NCI-H2227 treated with DMSO at 0.1 percent for 48 hours (cell line): ENCODE results near the gene METTL25B.

Experiments used
- DNase-seq: peaks from one replicate; lab custom pipeline; 2025; lab: John Stamatoyannopoulos, UW

The METTL25B gene

DNA sequence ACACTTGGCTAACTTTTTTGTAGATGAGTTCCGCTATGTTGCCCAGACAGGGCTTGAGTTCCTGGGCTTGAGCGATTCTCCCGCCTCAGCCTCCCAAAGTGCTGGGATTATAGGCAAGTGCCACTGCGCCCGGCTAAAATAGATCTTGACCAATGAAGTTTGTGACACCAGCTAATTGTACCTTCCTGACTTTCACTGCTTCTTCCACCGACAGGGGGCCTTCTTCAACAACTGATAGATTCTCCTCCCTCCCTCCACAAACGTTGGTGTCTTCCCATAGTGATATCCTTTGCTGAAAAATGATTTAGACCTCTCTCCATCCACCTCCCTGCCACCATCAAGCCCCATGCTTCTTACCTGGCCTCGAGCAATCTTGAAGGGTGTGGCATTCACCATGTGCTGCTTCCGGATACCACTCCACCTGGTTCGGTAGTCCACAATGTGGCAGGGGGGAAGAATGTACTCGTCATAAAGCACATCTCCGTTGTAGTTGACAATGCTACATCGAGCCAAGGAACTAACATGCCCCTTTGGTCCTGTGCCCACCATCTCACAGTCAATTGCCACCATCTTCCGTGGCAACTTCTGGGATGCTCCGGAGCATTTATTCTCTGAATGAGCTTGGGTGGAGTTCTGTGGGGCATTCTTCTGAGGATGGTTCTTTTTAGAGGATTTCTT, 1.6 kb upstream of the METTL25B start:
- peak; percentile 47 for DNase-seq

DNA sequence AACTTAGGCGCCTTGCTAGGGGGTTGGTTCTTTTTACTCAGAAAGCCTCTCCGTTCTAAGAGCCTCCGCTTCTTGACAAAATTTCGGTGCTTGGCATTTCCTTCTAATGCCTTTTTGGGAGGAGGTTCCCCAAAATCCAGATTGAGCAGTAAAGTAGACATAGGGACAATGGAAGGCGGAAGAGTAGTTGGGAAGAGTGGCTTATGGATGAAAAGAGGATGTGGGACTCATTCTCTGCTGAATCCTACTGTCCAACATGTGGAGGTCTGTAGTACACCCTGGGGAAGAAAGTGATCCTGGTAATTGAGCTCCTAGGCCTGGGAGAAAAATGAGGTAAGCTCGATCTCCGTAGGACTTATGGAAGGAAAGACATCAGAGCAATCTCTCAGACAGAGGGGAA, 777 bp upstream of the METTL25B start:
- DNase-seq, result no peak

DNA sequence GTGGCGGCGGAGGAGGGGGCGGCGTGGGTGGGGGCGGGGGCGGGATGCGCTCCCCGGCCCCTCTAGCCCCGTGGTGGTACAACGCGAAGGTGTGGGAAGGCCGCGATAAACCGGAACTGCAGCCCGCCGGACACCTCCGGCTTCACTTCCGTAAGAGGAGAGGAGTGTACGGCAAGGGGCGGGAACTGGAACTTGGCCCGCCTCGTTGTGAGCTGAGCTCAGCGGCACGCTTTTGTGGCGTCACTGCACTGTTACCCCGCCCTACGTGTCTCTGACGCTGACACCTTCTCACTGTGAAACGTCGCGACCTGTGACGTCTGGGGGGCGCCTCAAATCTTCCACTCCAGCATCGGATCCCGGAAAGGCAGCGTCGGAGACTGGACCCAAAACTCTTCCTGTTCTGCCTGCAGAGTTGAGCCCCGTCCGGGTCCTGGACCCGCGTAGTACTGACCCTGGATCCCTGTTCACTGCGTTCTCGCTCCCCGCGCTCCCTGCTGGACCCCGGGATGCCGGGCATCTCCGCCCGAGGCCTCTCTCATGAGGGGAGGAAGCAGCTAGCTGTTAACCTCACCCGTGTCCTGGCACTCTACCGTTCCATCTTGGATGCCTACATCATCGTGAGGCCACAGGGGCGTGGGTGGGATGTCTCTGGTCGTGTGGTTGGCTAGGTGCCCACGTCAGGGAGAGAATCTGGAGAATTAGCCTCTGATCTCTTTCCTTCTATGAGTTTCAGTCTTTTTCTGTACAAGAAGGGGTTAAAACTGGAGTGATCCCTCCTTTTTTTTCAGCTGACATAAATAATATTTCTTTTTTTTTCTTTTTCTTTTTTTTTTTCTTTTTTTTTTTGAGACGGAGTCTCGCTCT, 562 bp downstream of the METTL25B start, which contains the start of gene ISG20L2:
Gene ISG20L2 (minus strand): TSS at position 168 of the 864 bp plus-strand sequence. CDS start 1,114 bp downstream, outside the sequence.
- peak; percentile 96 for DNase-seq

- no peak for DNase-seq
These were observed 5.8 kb downstream of the METTL25B start for GRCh38 chr1:156733989-156734584.

DNA sequence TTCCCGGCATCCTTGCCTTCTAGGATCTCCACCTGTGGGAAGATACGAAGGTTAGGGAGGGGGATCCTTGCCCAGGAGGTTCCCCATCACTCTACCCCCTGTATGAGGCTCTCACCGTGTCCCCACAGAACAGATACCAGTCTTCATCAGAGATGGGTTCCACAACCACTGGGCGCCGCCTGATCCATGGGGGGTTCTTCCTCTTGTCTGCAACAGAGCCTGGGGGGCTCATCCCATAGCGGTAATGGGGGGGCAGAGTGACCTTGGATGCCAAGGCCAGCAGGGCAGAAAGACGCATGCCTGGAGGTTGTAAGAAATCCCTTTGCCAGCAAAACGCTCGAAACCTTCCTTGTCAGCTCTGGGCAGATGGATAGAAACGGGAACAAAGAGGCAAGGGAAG, 10.1 kb downstream of the METTL25B start:
- no peak for DNase-seq

DNA sequence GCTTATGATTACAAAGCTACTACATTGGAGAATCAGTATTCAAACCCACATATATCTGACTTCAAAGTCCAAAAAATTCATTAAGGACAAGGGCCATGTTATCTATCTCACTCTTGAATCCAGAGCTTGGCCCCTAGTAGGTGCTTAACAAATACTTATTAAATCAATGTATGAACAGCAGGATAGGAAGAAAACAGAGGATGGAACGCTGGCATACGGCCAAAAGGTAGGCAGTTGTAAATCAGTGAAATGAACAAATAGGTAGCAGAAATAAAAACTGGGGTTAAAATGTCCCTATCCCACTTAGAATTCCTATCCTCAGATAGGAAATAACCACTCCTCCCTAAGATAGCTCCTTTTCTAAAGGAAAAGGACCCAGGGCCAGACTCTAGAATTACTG, 10.6 kb downstream of the METTL25B start:
- DNase-seq, result no peak

- no peak for DNase-seq
These were observed 12.0 kb downstream of the METTL25B start for GRCh38 chr1:156740237-156740740.

- peak; percentile 99 for DNase-seq
These were observed 12.6 kb downstream of the METTL25B start, which contains the start of gene MRPL24 for GRCh38 chr1:156740741-156741480. Gene MRPL24, minus strand, starts transcription at chr1:156741088. Its CDS starts 2,384 bp downstream, at chr1:156738704.

- DNase-seq, result no peak
These were observed 13.3 kb downstream of the METTL25B start for GRCh38 chr1:156741481-156741983.

DNA sequence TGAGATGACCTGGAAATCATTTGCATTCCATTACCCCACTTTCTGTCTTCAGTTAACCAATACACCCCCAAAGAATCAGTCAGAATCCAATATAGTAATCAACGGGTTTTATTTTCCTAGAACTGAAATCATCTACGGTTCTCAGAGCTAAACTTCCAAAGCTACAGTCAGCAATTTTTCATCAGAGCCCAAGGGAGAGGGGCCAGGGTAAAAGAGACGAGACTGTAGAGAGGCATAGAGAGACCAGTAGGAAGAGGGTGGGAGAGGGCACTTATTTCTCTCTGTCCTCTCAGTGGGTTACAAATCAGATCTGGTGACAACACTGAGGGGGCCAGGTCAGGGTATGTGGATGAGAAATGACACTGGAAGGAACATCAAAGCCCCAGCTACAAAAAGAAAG, 13.7 kb downstream of the METTL25B start:
- no peak for DNase-seq

GRCh38 chr1:156742801-156743200, 14.5 kb downstream of the METTL25B start:
- no peak for DNase-seq

- no peak for DNase-seq
These were observed 15.4 kb downstream of the METTL25B start for GRCh38 chr1:156743367-156744302.

- no peak for DNase-seq
These were observed 16.1 kb downstream of the METTL25B start for GRCh38 chr1:156744344-156744743.

DNA sequence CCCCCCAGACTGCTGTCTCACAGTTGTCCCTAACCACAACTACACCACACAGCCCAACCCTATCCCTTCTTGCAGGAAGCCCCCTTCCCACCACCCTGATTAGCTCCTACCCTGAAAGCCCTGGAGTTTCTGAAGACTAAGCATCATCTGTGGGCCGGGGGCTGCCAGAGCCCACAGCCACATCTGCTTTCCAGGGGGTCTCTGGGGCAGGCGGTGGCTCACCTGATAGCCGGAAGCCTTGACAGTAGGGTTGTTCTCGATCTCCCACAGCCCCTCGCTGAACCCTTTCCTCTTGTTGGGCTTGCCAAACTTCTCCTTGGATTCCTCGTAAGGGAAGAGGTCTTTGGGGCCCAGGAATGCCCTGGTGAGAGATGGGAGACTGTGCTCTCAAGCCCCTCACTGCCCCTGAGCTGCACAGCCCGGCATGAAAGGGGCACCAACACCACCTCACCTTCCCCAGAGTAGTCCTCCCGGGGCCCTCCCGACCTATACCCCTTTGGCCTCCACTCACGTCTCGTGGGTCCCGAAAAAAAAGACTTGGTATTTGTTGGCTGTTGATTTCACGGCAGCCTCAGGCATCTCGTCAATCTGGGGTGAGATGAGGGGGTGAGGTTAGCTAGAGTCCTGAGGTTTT, 16.6 kb downstream of the METTL25B start:
- no peak for DNase-seq

GRCh38 chr1:156745881-156746280, 17.6 kb downstream of the METTL25B start:
- DNase-seq, result no peak

GRCh38 chr1:156746406-156746727, 18.1 kb downstream of the METTL25B start:
- no peak for DNase-seq

DNA sequence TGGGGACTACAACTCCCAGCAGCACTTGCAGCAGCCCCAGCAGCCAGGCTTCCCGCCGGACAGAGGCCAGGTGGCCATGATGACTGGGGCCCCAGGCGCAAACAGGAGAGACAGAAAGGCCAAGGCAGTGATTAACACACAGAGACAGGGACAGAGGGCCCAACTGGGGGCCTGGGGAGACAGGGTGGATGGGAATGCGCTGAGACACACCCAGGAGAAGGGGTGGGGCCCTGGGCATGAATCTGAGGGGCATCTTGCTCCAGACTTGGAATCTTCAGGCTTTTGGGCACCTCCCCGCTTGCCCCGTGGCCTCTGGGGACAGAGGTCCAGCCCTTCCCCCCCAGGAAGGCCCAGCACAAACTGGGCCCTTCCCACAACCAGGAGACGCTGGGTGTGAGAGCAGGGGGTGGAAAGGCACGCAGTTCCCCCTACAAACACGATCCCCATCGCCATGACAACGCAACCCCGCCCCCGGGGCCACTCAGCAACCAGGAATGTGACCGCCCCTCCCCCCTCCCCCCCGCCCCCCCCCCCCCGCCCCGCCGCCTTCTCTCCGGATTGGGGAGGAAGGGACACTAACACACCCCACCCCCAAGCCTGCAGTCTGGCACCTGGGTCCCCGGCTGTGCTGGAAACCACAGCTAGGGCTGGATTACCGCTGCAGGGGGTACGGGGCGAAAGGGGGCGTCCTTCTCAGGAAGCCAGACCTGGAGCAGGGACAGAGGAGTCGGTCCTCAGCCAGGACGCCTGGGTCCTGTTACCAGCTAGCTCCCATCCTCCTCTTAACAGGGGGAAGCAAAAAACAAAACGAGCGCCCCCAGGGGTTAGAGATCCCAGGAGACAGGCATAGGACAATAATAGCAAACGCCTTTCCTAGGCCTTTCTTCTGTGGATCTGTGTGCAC, 18.7 kb downstream of the METTL25B start:
- peak; percentile 83 for DNase-seq

DNA sequence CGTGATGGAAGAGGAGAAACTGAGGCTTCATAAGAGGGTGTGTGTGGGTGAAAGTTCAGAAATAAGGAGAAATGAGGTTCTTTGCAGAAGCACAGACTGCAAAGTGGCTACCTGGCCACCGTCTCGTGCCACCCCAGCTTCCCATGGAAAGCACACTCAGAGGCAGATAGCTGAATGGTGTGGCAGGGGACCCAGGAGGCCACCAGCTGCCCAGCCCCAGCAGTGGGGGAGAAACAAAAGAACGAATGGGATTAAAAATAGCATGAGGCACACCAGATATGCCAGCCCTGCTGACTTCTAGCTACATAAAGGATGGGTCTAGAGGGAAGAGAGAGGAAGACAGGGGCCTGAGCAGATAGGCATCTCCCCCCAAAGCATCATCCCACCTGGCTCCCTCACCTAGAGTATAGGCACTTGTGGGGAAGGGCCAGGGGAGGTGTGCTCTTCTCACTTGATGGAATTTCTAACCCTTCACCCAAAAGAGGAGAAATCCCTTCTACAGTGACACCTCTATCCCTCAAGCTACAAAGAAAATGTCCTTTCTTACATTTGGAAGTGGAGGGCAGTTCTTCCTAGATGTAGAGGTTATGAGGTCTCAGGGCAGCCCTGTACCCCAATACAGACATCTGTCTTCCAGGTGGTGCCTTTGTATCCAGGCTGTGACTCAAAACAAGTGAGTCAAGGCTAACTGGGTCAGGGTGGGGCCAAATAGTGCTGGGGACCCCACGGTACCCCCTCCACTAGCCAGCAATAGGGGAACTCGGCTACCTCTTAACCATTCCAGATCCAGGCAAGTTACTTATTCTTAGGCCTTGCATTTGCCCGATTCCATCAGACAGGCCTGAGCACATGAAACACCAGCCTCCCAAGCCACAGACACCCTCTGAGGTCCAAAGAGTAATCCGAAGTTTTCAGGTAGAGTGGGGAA, 19.7 kb downstream of the METTL25B start:
- DNase-seq, result no peak
